ENCODE results near the gene CYB561D2. TPM values are rescaled to one million over a fixed set of nuclear protein-coding genes. Genes with fewer than 3 reads are reported as not detected.

The CYB561D2 gene
- total and polyA plus RNA-seq, 2 of the 13 experiments (the other 11 are each of a cell fraction or from before 2014, with no cell fraction given): 11.1 to 17.2 TPM

DNA sequence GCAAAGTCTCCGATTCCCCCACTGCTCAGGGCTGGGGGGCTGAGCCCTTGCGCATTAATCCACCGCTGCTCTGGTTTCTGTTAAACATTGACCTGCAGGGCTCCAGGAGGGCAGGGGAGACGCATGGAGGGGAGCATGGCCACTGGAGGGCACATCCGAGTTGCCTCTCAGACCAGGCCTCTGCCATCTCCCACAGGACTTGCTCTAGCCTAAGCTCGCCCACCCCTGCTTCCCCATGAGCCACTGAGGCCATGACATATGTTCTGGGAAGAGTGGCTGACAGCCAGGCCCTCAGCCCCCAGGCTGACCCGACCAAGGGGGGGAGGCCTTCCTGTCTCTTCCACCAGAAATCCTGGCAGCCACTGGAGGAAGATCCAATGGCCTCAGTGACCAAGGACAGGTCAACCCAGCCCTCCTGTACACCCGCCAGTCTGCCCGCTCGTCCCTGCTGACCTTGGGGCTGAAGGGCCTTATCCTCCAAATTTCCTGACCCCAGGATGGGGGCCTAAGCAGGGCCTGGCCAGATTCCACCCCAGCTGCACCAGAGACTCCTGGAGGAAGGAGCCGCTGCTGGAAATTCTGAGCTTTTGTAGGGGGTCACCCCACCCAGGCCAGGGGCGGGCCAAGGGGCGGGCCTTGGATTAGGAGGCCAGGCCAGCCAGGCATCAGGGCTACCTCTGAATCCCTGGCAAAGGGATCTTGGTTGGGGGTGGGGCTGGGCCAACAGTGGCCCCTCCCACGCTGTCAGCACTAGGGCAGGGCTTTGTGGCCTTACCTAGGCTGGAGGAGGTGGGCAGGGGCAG lies 47.4 kb upstream of the CYB561D2 start, which contains the start of gene HYAL1 (continued):
- TF ChIP-seq ZNF510 (CRISPR knock-in tag; IDR thresholded peaks at IDR 0.05; ENCODE audit: low read depth): peak; percentile 20; the same call in 1 of the 2 replicates
- TF ChIP-seq PAXIP1 (CRISPR knock-in tag; conservative IDR thresholded peaks at IDR 0.05): peak; percentile 71; the same call in 1 of the 2 replicates
- TF ChIP-seq, protein P1, sequence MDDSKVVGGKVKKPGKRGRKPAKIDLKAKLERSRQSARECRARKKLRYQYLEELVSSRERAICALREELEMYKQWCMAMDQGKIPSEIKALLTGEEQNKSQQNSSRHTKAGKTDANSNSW (CRISPR knock-in tag; IDR thresholded peaks at IDR 0.05; ENCODE audit: borderline replicate concordance): no peak
- TF ChIP-seq ZNF776 (CRISPR knock-in tag; IDR thresholded peaks at IDR 0.05): peak; percentile 71
- no peak for TF ChIP-seq SKIL (CRISPR knock-in tag; IDR thresholded peaks at IDR 0.05; ENCODE audit: borderline replicate concordance)
- TF ChIP-seq, protein P2, sequence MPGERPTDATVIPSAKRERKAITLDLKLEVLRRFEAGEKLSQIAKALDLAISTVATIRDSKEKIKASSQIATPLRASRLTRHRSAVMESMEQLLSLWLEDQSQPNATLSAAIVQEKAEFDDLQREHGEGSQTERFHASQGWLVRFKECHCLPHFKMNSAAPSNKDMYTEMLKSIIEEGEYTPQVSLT (CRISPR knock-in tag; IDR thresholded peaks at IDR 0.05; ENCODE audit: borderline replicate concordance, low read depth): no peak
- TF ChIP-seq ZBTB7A (CRISPR knock-in tag; IDR thresholded peaks at IDR 0.05): no peak; the same call in 1 of the 2 replicates
- peak; percentile 86 for TF ChIP-seq RAD21 (CRISPR knock-in tag; IDR thresholded peaks at IDR 0.05)
- 0 out of 2 replicates have a peak, but pooled peaks have one; percentile 10 for TF ChIP-seq PAX8 (CRISPR knock-in tag; IDR thresholded peaks at IDR 0.05; ENCODE audit: borderline replicate concordance)
- TF ChIP-seq ZNF432 (CRISPR knock-in tag; IDR thresholded peaks at IDR 0.05; ENCODE audit: borderline replicate concordance): no peak
- peak; percentile 91; the same call in 1 of the 2 replicates for TF ChIP-seq ZNF670 (CRISPR knock-in tag; IDR thresholded peaks at IDR 0.05; ENCODE audit: borderline replicate concordance)
- TF ChIP-seq ELF4 (CRISPR knock-in tag; IDR thresholded peaks at IDR 0.05; ENCODE audit: borderline replicate concordance): peak; percentile 77; the same call in 1 of the 2 replicates
- no peak for TF ChIP-seq ATF7 (IDR thresholded peaks at IDR 0.05)
- no peak; the same call in 1 of the 2 replicates for TF ChIP-seq ATF7 (CRISPR knock-in tag; IDR thresholded peaks at IDR 0.05)
- no peak for TF ChIP-seq ZNF841 (CRISPR knock-in tag; IDR thresholded peaks at IDR 0.05; ENCODE audit: borderline replicate concordance)
- TF ChIP-seq RAD51 (IDR thresholded peaks at IDR 0.05; ENCODE audit: borderline replicate concordance): no peak
- no peak for TF ChIP-seq ZNF567 (CRISPR knock-in tag; IDR thresholded peaks at IDR 0.05; ENCODE audit: borderline replicate concordance)
- no peak for TF ChIP-seq ZC3H13 (CRISPR knock-in tag; IDR thresholded peaks at IDR 0.05)
- TF ChIP-seq ZNF614 (CRISPR knock-in tag; IDR thresholded peaks at IDR 0.05; ENCODE audit: borderline replicate concordance): no peak
- no peak for TF ChIP-seq ZBTB2 (CRISPR knock-in tag; IDR thresholded peaks at IDR 0.05; ENCODE audit: low read depth)
